Neuron (in vitro differentiated cells): ENCODE results near the gene NHLH1.
A peak's percentile ranks its signal among the peaks of the same experiment; 100 is the strongest.

Experiments
- H2AFZ ChIP-seq: one replicate; pipeline ENCODE4 v1.6.1; 2013; ENCODE audit warnings: low read depth, mild to moderate bottlenecking, inconsistent platforms, low read length, moderate library complexity
- H3K27me3 ChIP-seq: one replicate; pipeline ENCODE4 v1.6.1; 2013; ENCODE audit warnings: low read length; ENCODE audit not compliant: insufficient read depth
- H3K36me3 ChIP-seq: one replicate; pipeline ENCODE4 v1.6.1; 2013; ENCODE audit warnings: low read length; ENCODE audit not compliant: insufficient read depth
- H3K4me1 ChIP-seq: one replicate; pipeline ENCODE4 v1.6.1; 2013; ENCODE audit warnings: low read length; ENCODE audit not compliant: insufficient read depth
- H3K4me3 ChIP-seq: 2 replicates; pipeline ENCODE4 v1.5.1; 2013; ENCODE audit warnings: mild to moderate bottlenecking, low read length, moderate library complexity
- H3K9me3 ChIP-seq: one replicate; pipeline ENCODE4 v1.6.1; 2013; ENCODE audit warnings: low read length

Gene NHLH1

GRCh38 chr1:160366731-160367515 is at the start of gene NHLH1:
NHLH1 (plus strand) TSS chr1:160367071; CDS start chr1:160370732, 3,661 bp downstream.
- Histone ChIP-seq H3K36me3 (no peaks in the 10 kb centered on the region), H3K4me1 (peaks cover 25% of the 10 kb centered on the region), H2AFZ (no peak within 1 kb of the TSS), H3K4me3 (peak within 1 kb of the TSS; percentile 46), H3K27me3 (no peaks in the 10 kb centered on the region), H3K9me3 (no peaks in the 10 kb centered on the region)

- Histone ChIP-seq H2AFZ (no peak overlapping the region), H3K4me3 (no peak overlapping the region), H3K36me3 (peaks cover 74% of the 10 kb centered on the region), H3K27me3 (no peaks in the 10 kb centered on the region), H3K9me3 (peaks cover 1% of the 10 kb centered on the region), H3K4me1 (peaks cover under 1% of the 10 kb centered on the region)
Measured at GRCh38 chr1:160322831-160323230, 44.0 kb upstream of the NHLH1 start.

- H3K4me1 ChIP-seq = peaks cover 23% of the 10 kb centered on the region
- H3K36me3 ChIP-seq = peaks cover 72% of the 10 kb centered on the region
- H3K4me3 ChIP-seq = no peak overlapping the region
- H3K9me3 ChIP-seq = peaks cover 1% of the 10 kb centered on the region
- H2AFZ ChIP-seq = no peak overlapping the region
- H3K27me3 ChIP-seq = no peaks in the 10 kb centered on the region
Measured at GRCh38 chr1:160325252-160325651, 41.6 kb upstream of the NHLH1 start.

- H3K27me3 ChIP-seq = no peaks in the 10 kb centered on the region
Measured at GRCh38 chr1:160326418-160326817, 40.5 kb upstream of the NHLH1 start.

GRCh38 chr1:160328184-160328583 is 38.7 kb upstream of the NHLH1 start:
- Histone ChIP-seq H3K36me3 (peaks cover 72% of the 10 kb centered on the region), H3K4me3 (no peak overlapping the region), H3K4me1 (peaks cover 30% of the 10 kb centered on the region)

More at GRCh38 chr1:160326418-160326817, 40.5 kb upstream of the NHLH1 start:
- peaks cover 73% of the 10 kb centered on the region for H3K36me3 ChIP-seq
- H3K9me3 ChIP-seq = peaks cover 1% of the 10 kb centered on the region
- H3K4me1 ChIP-seq = peaks cover 30% of the 10 kb centered on the region
- H2AFZ ChIP-seq = no peak overlapping the region
- no peak overlapping the region for H3K4me3 ChIP-seq

GRCh38 chr1:160330119-160330518 is 36.8 kb upstream of the NHLH1 start:
- Histone ChIP-seq H2AFZ (no peak overlapping the region), H3K9me3 (peaks cover under 1% of the 10 kb centered on the region), H3K4me3 (no peak overlapping the region), H3K27me3 (no peaks in the 10 kb centered on the region), H3K36me3 (peaks cover 75% of the 10 kb centered on the region), H3K4me1 (peaks cover 30% of the 10 kb centered on the region)

More at GRCh38 chr1:160328184-160328583, 38.7 kb upstream of the NHLH1 start:
- peaks cover 1% of the 10 kb centered on the region for H3K9me3 ChIP-seq
- H3K27me3 ChIP-seq = no peaks in the 10 kb centered on the region
- no peak overlapping the region for H2AFZ ChIP-seq

- H2AFZ ChIP-seq = no peak overlapping the region
- no peaks in the 10 kb centered on the region for H3K9me3 ChIP-seq
- H3K4me3 ChIP-seq = no peak overlapping the region
- peaks cover 30% of the 10 kb centered on the region for H3K4me1 ChIP-seq
- peaks cover 68% of the 10 kb centered on the region for H3K36me3 ChIP-seq
- H3K27me3 ChIP-seq = no peaks in the 10 kb centered on the region
Measured at GRCh38 chr1:160332516-160332915, 34.4 kb upstream of the NHLH1 start.

- no peak overlapping the region for H2AFZ ChIP-seq
- H3K4me3 ChIP-seq = no peak overlapping the region
- peaks cover 18% of the 10 kb centered on the region for H3K4me1 ChIP-seq
- no peaks in the 10 kb centered on the region for H3K9me3 ChIP-seq
- H3K27me3 ChIP-seq = no peaks in the 10 kb centered on the region
- peaks cover 52% of the 10 kb centered on the region for H3K36me3 ChIP-seq
Measured at GRCh38 chr1:160338580-160338979, 28.3 kb upstream of the NHLH1 start.

GRCh38 chr1:160340146-160340545 is 26.7 kb upstream of the NHLH1 start:
- H3K4me3 ChIP-seq = no peak overlapping the region
- peaks cover 26% of the 10 kb centered on the region for H3K4me1 ChIP-seq
- peaks cover 43% of the 10 kb centered on the region for H3K36me3 ChIP-seq
- H3K9me3 ChIP-seq = no peaks in the 10 kb centered on the region
- H2AFZ ChIP-seq = no peak overlapping the region
- H3K27me3 ChIP-seq = no peaks in the 10 kb centered on the region

- Histone ChIP-seq H3K36me3 (peaks cover 42% of the 10 kb centered on the region), H3K9me3 (no peaks in the 10 kb centered on the region), H2AFZ (no peak overlapping the region), H3K4me3 (peak overlapping the region; percentile 24), H3K4me1 (peaks cover 26% of the 10 kb centered on the region), H3K27me3 (no peaks in the 10 kb centered on the region)
Measured at GRCh38 chr1:160340866-160341265, 26.0 kb upstream of the NHLH1 start.

- peak overlapping the region; percentile 11 for H2AFZ ChIP-seq
- peaks cover 26% of the 10 kb centered on the region for H3K4me1 ChIP-seq
- peaks cover 35% of the 10 kb centered on the region for H3K36me3 ChIP-seq
- H3K4me3 ChIP-seq = peak overlapping the region; percentile 95
- H3K27me3 ChIP-seq = no peaks in the 10 kb centered on the region
- H3K9me3 ChIP-seq = no peaks in the 10 kb centered on the region
Measured at GRCh38 chr1:160342526-160342925, 24.3 kb upstream of the NHLH1 start.

GRCh38 chr1:160342953-160343869 is 23.7 kb upstream of the NHLH1 start, which contains the start of the genes COPA and NCSTN:
COPA (minus strand) TSS chr1:160343250; CDS start chr1:160343170, 80 bp downstream.
NCSTN (plus strand) TSS chr1:160343383; CDS start chr1:160343397, 14 bp downstream.
- Histone ChIP-seq H3K4me1 (peaks cover 26% of the 10 kb centered on the region), H2AFZ (peak within 1 kb of the TSS; percentile 11), H3K36me3 (peaks cover 34% of the 10 kb centered on the region), H3K9me3 (no peaks in the 10 kb centered on the region), H3K27me3 (no peaks in the 10 kb centered on the region), H3K4me3 (peak within 1 kb of the TSS; percentile 95)

GRCh38 chr1:160344241-160344640 is 22.6 kb upstream of the NHLH1 start:
- Histone ChIP-seq H3K27me3 (no peaks in the 10 kb centered on the region), H3K9me3 (no peaks in the 10 kb centered on the region), H3K4me1 (peaks cover 26% of the 10 kb centered on the region), H3K36me3 (peaks cover 35% of the 10 kb centered on the region), H3K4me3 (peak overlapping the region; percentile 95), H2AFZ (no peak overlapping the region)
